PC-3 (cell line): ENCODE results near the gene TMEM270. TPM values are rescaled to one million over a fixed set of nuclear protein-coding genes. Genes with fewer than 3 reads are reported as not detected.
A peak's percentile ranks its signal among the peaks of the same experiment; 100 is the strongest.
"Not testable (repeated sequence)": the region's sequence is repeated elsewhere in the genome, so short reads cannot be mapped to it uniquely, and the experiment has no call there.

ENCODE experiments used
- ATAC-seq: fragments of 200-7000 bp; cut with Tn5 transposase; 2 replicates; pipeline ENCODE4 v1.9.1; 2020; ENCODE audit warnings: mild to moderate bottlenecking, moderate library complexity
- BruUV-seq: library from RNA; stranded (reverse); fragments of 400-500 nt; replicated peaks from 2 replicates; lab custom pipeline; 2021; lab: Mats Ljungman, UMichigan
- CTCF ChIA-PET: fragments of 300-600 bp; sonication (Branson Sonifier 250); formaldehyde crosslinking; loops from one replicate; lab custom pipeline; 2022; ENCODE audit warnings: antibody characterized with exemption; lab: Charles Lee
- POLR2A ChIA-PET: fragments of 300-600 bp; sonication (Branson Sonifier 250); formaldehyde crosslinking; loops from one replicate; lab custom pipeline; 2022; ENCODE audit warnings: antibody characterized with exemption; ENCODE audit not compliant: unreplicated experiment; lab: Charles Lee
- DNase-seq: peaks from one replicate; pipeline ENCODE4 v3.0.0-alpha.2; 2015
- H2AFZ ChIP-seq: fragments of 300-600 bp; sonication (generic); 2 replicates; pipeline ENCODE4 v1.6.0; 2016; ENCODE audit warnings: antibody characterized with exemption, low read length
- H3F3A ChIP-seq: fragments of 300-600 bp; sonication (generic); one replicate; pipeline ENCODE4 v1.6.0; 2017; ENCODE audit warnings: antibody characterized with exemption, low read length, control low read depth, mild to moderate bottlenecking; ENCODE audit not compliant: unreplicated experiment
- H3K27ac ChIP-seq: fragments of 300-600 bp; sonication (generic); 2 replicates; pipeline ENCODE4 v1.5.1; 2016; ENCODE audit warnings: mild to moderate bottlenecking, low read length
- H3K27me3 ChIP-seq: fragments of 300-600 bp; sonication (generic); 2 replicates; pipeline ENCODE4 v1.6.1; 2016; ENCODE audit warnings: low read length, mixed read lengths
- H3K36me3 ChIP-seq: fragments of 300-600 bp; sonication (generic); 2 replicates; pipeline ENCODE4 v1.6.1; 2016; ENCODE audit warnings: low read depth, mixed run types, low read length, mixed read lengths
- H3K4me1 ChIP-seq: fragments of 300-600 bp; sonication (generic); 2 replicates; pipeline ENCODE4 v1.5.1; 2016; ENCODE audit warnings: low read length; ENCODE audit not compliant: insufficient read depth
- H3K4me2 ChIP-seq: fragments of 300-600 bp; sonication (generic); 2 replicates; pipeline ENCODE4 v1.6.0; 2016; ENCODE audit warnings: low read length
- H3K4me3 ChIP-seq: fragments of 300-600 bp; sonication (generic); 2 replicates; pipeline ENCODE4 v1.5.1; 2016; ENCODE audit warnings: mild to moderate bottlenecking, low read length, mixed read lengths
- H3K79me2 ChIP-seq: fragments of 300-600 bp; sonication (generic); 2 replicates; pipeline ENCODE4 v1.6.1; 2017; ENCODE audit warnings: low read length, mixed read lengths
- H3K9ac ChIP-seq: fragments of 300-600 bp; sonication (generic); 2 replicates; pipeline ENCODE4 v1.6.0; 2016; ENCODE audit warnings: mild to moderate bottlenecking, low read length
- H3K9me2 ChIP-seq: fragments of 300-600 bp; sonication (generic); replicated peaks from 2 replicates; pipeline ENCODE4 v1.6.1; 2016; ENCODE audit warnings: mixed run types, low read length, mixed read lengths
- H3K9me3 ChIP-seq: fragments of 300-600 bp; sonication (generic); 2 replicates; pipeline ENCODE4 v1.6.1; 2016; ENCODE audit warnings: low read length, mixed read lengths
- H4K20me1 ChIP-seq: fragments of 300-600 bp; sonication (generic); 2 replicates; pipeline ENCODE4 v1.6.1; 2016; ENCODE audit warnings: low read length, mixed read lengths
- EZH2 ChIP-seq: fragments of 300-600 bp; sonication (generic); IDR thresholded peaks from one replicate; pipeline ENCODE4 v1.6.1; 2017; ENCODE audit warnings: antibody characterized with exemption, mild to moderate bottlenecking, low read length; ENCODE audit not compliant: unreplicated experiment
- EZH2phosphoT487 ChIP-seq: fragments of 300-600 bp; sonication (generic); IDR thresholded peaks from 2 replicates; pipeline ENCODE4 v1.6.1; 2018; ENCODE audit warnings: mild to moderate bottlenecking, antibody characterized with exemption, low read length, borderline replicate concordance
- intact Hi-C: fragments of 100-400 bp; cut with micrococcal nuclease; formaldehyde crosslinking; loops from 2 replicates; pipeline ENCODE4 v1.9.0; 2023
- total RNA-seq: library from RNA; depleted of rRNA; stranded (reverse); fragments of >200 nt; gene quantifications from 2 replicates; pipeline ENCODE4 v1.2.3, GENCODE V29; 2014
- TF ChIP-seq, protein P1 (sequence below): fragments of 300-600 bp; sonication (generic); conservative IDR thresholded peaks from 2 replicates; pipeline ENCODE4 v1.5.1; 2017; ENCODE audit warnings: antibody characterized with exemption, low read depth, mild to moderate bottlenecking, low read length

Gene TMEM270
- total RNA-seq, 1 experiment from 2014 or later: not detected

DNA sequence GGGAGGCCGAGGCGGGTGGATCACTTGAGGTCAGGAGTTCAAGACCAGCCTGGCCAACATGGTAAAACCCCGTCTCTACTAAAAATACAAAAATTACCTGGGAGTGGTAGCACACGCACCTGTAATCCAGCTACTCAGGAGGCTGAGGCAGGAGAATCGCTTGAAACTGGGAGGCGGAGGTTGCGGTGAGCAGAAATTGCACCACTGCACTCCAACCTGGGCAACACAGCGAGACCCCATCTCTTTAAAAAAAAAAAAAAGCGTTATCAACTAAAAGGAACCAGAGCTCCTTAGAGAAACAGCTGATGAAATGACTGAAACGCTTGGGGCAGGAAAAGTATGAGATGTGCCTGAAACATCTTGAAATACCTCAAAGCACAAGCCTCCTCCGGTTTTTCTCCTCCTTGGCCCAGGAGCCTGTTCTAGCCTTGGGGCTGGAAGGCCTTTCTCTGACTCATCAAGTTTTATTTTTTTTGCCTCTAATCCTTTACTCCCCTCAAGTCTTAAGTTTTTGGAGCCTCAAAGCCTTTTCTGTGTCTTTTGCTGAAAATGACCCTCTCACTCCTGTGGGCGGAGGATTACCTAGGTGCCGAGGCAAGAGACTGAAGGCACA lies 16.0 kb upstream of the TMEM270 start:
- intact Hi-C loops: no loop called here
- POLR2A ChIA-PET: no interaction called here
- 0 out of 2 replicates have a peak, but pooled peaks have one; percentile 4 for ATAC-seq
- H3F3A ChIP-seq: no peaks in the 10 kb centered on the region
- H3K4me2 ChIP-seq: no peak overlapping the region
- H3K9ac ChIP-seq: no peak overlapping the region
- H3K4me3 ChIP-seq: no peak overlapping the region
- no peaks in the 10 kb centered on the region for H3K9me2 ChIP-seq
- DNase-seq: peak; percentile 67
- H4K20me1 ChIP-seq: no peaks in the 10 kb centered on the region
- peaks cover 36% of the 10 kb centered on the region for H3K4me1 ChIP-seq
- H3K79me2 ChIP-seq: 0 out of 2 replicates have a peak, but pooled peaks cover 7% of the 10 kb centered on the region
- H3K9me3 ChIP-seq: no peaks in the 10 kb centered on the region
- no peak overlapping the region for H2AFZ ChIP-seq
- BruUV-seq: no TSS peak
- H3K36me3 ChIP-seq: no peaks in the 10 kb centered on the region
- no peak overlapping the region for H3K27ac ChIP-seq
- CTCF ChIA-PET: no interaction called here
- TF ChIP-seq EZH2: no peak
- no peak for TF ChIP-seq EZH2phosphoT487
- TF ChIP-seq, protein P1, sequence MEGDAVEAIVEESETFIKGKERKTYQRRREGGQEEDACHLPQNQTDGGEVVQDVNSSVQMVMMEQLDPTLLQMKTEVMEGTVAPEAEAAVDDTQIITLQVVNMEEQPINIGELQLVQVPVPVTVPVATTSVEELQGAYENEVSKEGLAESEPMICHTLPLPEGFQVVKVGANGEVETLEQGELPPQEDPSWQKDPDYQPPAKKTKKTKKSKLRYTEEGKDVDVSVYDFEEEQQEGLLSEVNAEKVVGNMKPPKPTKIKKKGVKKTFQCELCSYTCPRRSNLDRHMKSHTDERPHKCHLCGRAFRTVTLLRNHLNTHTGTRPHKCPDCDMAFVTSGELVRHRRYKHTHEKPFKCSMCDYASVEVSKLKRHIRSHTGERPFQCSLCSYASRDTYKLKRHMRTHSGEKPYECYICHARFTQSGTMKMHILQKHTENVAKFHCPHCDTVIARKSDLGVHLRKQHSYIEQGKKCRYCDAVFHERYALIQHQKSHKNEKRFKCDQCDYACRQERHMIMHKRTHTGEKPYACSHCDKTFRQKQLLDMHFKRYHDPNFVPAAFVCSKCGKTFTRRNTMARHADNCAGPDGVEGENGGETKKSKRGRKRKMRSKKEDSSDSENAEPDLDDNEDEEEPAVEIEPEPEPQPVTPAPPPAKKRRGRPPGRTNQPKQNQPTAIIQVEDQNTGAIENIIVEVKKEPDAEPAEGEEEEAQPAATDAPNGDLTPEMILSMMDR: no peak
- H3K27me3 ChIP-seq: no peaks in the 10 kb centered on the region

DNA sequence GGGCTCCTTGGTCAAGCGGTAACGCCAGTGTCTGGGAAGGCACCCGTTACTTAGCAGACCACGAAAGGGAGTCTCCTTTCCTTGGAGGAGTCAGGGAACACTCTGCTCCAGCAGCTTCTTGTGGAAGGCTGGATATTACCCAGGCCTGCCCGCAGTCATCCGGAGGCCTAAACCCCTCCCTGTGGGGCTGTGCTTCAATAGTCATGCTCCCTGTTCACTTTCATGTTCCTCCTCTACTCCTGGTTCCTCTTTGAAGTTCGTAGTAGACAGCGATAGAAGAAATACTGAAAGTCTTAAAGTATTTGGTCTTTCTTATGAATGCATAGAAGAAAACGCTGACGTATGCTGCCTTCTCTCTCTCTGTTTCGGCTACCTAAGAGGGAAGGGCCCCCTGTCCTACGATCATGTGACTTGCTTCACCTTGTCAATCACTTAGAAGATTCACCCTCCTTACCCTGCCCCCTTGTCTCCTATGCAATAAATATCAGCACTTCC lies 15.2 kb upstream of the TMEM270 start:
- DNase-seq: not testable (repeated sequence)

DNA sequence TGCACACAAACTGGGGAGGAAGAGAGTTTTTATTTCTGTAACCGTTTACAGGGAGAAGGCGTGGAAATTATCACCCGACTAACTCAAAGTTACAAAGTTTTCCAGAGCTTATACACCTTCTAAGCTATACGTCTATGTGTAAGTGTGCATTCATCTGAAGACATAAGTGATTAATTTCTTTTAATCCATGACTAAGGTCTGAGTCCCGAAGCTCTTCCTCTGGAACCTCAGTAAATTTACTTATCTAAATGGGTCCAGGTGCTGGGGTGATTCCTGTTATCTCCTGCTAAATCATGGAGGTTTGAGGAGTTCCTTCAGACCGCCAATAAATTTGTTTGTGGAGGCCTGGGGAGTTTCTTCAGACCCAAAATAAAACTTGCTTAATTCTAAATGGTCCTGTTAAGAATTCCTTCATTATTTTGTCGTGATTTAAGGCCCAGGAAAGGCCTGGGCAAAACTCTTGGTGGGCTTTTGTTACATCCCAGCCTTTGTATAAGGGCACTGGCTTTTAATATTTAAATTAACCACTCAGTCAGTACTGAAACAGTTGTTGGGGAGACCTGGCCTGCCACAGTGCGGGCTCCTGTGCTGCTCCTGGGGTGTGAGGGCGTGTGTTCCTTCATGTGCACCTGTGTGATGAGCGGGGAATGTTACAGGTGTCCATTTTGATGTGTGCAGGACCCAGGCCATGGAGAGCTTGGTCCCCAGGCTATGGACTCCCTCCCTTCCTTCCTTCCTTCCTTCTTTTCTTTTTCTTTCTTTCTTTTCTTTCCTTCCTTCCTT lies 12.8 kb upstream of the TMEM270 start:
- Histone ChIP-seq H3K9me2 (no peaks in the 10 kb centered on the region), H3K4me2 (no peak overlapping the region), H3K4me3 (no peak overlapping the region), H3K27me3 (no peaks in the 10 kb centered on the region), H2AFZ (no peak overlapping the region), H3K79me2 (no peaks in the 10 kb centered on the region), H3K9ac (no peak overlapping the region), H4K20me1 (no peaks in the 10 kb centered on the region), H3K36me3 (no peaks in the 10 kb centered on the region), H3K4me1 (peaks cover 52% of the 10 kb centered on the region), H3F3A (peaks cover 6% of the 10 kb centered on the region), H3K9me3 (no peaks in the 10 kb centered on the region), H3K27ac (peak overlapping the region; percentile 29)
- TF ChIP-seq EZH2 (no peak), EZH2phosphoT487 (no peak)
- TF ChIP-seq, protein P1: no peak
- DNase-seq: peak; percentile 16
- ATAC-seq: no peak
- intact Hi-C loops: no loop called here
- ChIA-PET POLR2A (interaction anchor here (0.6 kb wide), 1 partner anchor 110 kb away, joined by 3 read pairs; no protein-coding TSS in a partner anchor), CTCF (no interaction called here)
- BruUV-seq: no TSS peak

More for the DNA sequence above, 15.2 kb upstream of the TMEM270 start:
- H2AFZ ChIP-seq, intact Hi-C loops, H3K9ac ChIP-seq, H3K9me2 ChIP-seq, H3K79me2 ChIP-seq, H3K4me3 ChIP-seq, H3K27ac ChIP-seq, ATAC-seq, H3F3A ChIP-seq, H3K4me2 ChIP-seq, H3K27me3 ChIP-seq, H3K9me3 ChIP-seq, BruUV-seq, CTCF ChIA-PET, H3K36me3 ChIP-seq, POLR2A ChIA-PET, H4K20me1 ChIP-seq: not testable (repeated sequence)
- peaks cover 43% of the 10 kb centered on the region for H3K4me1 ChIP-seq
